Mesothelial cell of epicardium (in vitro differentiated cells): Measurements from ENCODE around the gene ANKRD29. TPM values are rescaled to one million over a fixed set of nuclear protein-coding genes. Genes with fewer than 3 reads are reported as not detected.
A peak's percentile ranks its signal among the peaks of the same experiment; 100 is the strongest.

Source experiments
- DNase-seq, 2 experiments: peaks; one replicate each; pipeline ENCODE4 v3.0.0; 2021; ENCODE audit warnings: low spot score in 2 of 2; ENCODE audit not compliant: unreplicated experiment in 2 of 2
- H3K27ac Mint-ChIP-seq: 2 replicates; pipeline ENCODE4 v1.8.0; 2021; ENCODE audit warnings: mixed read lengths
- H3K27me3 Mint-ChIP-seq: 2 replicates; pipeline ENCODE4 v1.8.0; 2021; ENCODE audit warnings: low read depth, mixed read lengths
- H3K36me3 Mint-ChIP-seq: 2 replicates; pipeline ENCODE4 v1.8.0; 2021; ENCODE audit warnings: mixed read lengths
- H3K4me1 Mint-ChIP-seq: 2 replicates; pipeline ENCODE4 v1.8.0; 2021; ENCODE audit warnings: mixed read lengths
- H3K4me3 Mint-ChIP-seq: 2 replicates; pipeline ENCODE4 v1.8.0; 2021; ENCODE audit warnings: mild to moderate bottlenecking, moderate library complexity, mixed read lengths
- H3K9me3 Mint-ChIP-seq: 2 replicates; pipeline ENCODE4 v1.8.0; 2021; ENCODE audit warnings: mixed read lengths
- CTCF ChIP-seq: fragments of 200-600 bp; sonication (generic); IDR thresholded peaks from one replicate; pipeline ENCODE4 v1.5.0; 2021; ENCODE audit warnings: antibody characterized with exemption; ENCODE audit not compliant: unreplicated experiment
- total RNA-seq: library from RNA; stranded (reverse); gene quantifications from 3 replicates; pipeline ENCODE4 v1.2.1, GENCODE V29; 2021

ANKRD29 gene
- total RNA-seq, 1 donor from 2014 or later = 2.3 TPM

DNA sequence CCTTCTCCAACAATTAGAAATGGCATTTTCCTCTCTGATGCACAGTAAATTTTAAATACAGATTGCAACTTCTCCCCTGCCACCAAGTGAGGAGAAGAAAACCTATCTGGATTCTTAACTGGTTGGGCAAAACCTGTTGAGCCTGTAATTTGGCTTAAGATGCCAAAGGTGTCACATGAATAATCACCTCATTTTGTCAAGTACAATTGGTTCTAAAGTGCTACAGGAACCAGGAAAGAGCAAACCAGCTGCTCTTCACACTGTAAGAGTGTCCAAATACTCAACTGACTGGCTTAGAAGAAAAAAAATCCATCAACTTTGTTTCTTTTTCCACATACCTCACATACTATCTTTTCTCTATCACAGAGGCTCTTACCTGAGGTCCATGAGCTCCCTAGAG is 111.8 kb downstream of the ANKRD29 start:
- Mint-ChIP-seq H3K9me3 (no peaks in the 10 kb centered on the region), H3K4me3 (no peak overlapping the region), H3K27me3 (no peaks in the 10 kb centered on the region), H3K4me1 (peaks cover 6% of the 10 kb centered on the region), H3K36me3 (peaks cover 51% of the 10 kb centered on the region), H3K27ac (peak overlapping the region; percentile 26)
- DNase-seq = no peak
- TF ChIP-seq CTCF = no peak

Other genes with a start within 250 kb of the ANKRD29 start
- 41.7 to 44.2 TPM (median 42.0 TPM) in 3 replicates for gene RIOK3, start 209.6 kb downstream of the ANKRD29 start, total RNA-seq
- 18.8 to 20.0 TPM (median 19.4 TPM) in 3 replicates for gene RMC1, start 159.4 kb downstream of the ANKRD29 start, total RNA-seq
- gene NPC1, start 76.4 kb downstream of the ANKRD29 start, total RNA-seq = 35.5 to 39.9 TPM (median 35.8 TPM) in 3 replicates
- gene LAMA3, start 26.5 kb upstream of the ANKRD29 start, total RNA-seq = 6.1 to 7.4 TPM (median 6.7 TPM) in 3 replicates